Mesodermal cell (in vitro differentiated cells): ENCODE results near the gene SLC12A3.
A peak's percentile ranks its signal among the peaks of the same experiment; 100 is the strongest.

Experiments
- H3K27ac ChIP-seq: 2 replicates; pipeline ENCODE4 v1.7.0; 2013; ENCODE audit warnings: mild to moderate bottlenecking, low read depth, low read length, moderate library complexity; ENCODE audit not compliant: severe bottlenecking
- H3K36me3 ChIP-seq: 2 replicates; pipeline ENCODE4 v1.7.1; 2013; ENCODE audit warnings: mild to moderate bottlenecking, low read length, moderate library complexity; ENCODE audit not compliant: control insufficient read depth, insufficient read depth
- H3K4me1 ChIP-seq: one replicate; pipeline ENCODE4 v1.7.1; 2013; ENCODE audit warnings: mild to moderate bottlenecking, low read length; ENCODE audit not compliant: insufficient read depth, control insufficient read depth, poor library complexity, severe bottlenecking
- H3K4me3 ChIP-seq: 2 replicates; pipeline ENCODE4 v1.7.0; 2013; ENCODE audit warnings: low read length, control low read depth, mild to moderate bottlenecking; ENCODE audit not compliant: insufficient read depth, poor library complexity, severe bottlenecking; ENCODE audit errors: extremely low read depth
- H3K9me3 ChIP-seq: 2 replicates; pipeline ENCODE4 v1.7.1; 2013; ENCODE audit warnings: mild to moderate bottlenecking, low read length, moderate library complexity; ENCODE audit not compliant: control insufficient read depth
- WGBS, 2 experiments: methylation state at CpG; one replicate each; pipeline ENCODE4 v1.1.5; 2013; ENCODE audit warnings: missing lambda C conversion rate in 2 of 2; ENCODE audit not compliant: insufficient coverage in 2 of 2; 5-methylcytosine and 5-hydroxymethylcytosine counted together

SLC12A3 gene

DNA sequence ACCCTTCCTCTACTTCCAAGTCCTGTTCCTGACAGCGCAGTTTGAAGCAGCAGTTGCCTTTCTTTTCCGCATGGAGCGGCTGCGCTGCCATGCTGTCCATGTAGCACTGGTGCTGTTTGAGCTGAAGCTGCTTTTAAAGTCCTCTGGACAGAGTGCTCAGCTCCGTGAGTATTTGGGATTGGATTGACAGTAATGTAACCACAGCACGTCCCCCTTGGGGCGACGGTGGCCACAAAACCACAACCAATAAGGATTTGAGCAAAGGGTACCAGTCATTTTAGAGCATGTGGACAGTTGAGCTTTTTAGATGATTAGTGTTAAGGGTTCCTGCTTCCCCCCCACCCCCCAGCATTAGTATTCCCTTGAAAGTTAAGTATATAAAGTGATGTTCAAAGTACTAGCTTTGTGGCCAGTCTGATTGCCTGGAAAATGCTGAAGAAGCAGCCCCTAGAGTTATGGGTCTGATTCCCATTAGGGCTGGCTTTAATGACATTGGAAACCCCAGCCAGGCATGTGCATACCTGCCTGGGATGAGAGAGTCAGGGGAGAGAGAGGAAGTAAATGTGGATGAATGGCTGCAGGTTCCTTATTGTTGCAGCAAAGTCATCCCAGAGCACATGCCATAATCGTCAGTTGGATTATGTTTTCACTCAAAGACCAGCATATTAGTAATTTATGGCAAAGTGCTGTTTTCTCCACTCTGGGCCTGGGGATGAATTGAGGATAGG, 31.6 kb upstream of the SLC12A3 start:
- Histone ChIP-seq H3K9me3 (no peaks in the 10 kb centered on the region), H3K4me1 (peaks cover 5% of the 10 kb centered on the region), H3K4me3 (no peak overlapping the region), H3K36me3 (peaks cover 86% of the 10 kb centered on the region), H3K27ac (no peak overlapping the region)
- 96 to 100% methylated on average over 7 to 9 of the region's 9 CpGs for WGBS, 2 experiments

DNA sequence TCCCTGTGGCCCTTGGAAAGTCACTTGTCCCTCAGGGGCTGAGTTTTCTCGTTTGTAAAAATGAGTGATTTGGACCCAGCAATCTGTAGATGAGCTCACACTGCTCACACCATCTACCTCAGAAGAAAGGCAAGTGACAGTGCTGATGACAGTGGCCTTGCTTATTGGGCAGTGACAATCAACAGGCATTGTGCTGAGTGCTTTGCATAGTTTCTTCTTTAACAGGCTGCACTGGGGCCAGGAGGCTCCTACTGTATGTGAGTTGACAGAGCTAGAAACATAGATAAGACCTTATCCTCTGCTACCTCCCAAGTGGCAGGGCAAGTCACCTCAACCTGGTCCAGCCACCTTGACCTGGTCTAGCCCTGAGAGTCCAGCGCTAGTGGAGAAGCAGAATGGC, 29.7 kb upstream of the SLC12A3 start:
- H3K27ac ChIP-seq, result no peak overlapping the region
- H3K4me3 ChIP-seq, result no peak overlapping the region
- H3K4me1 ChIP-seq, result peaks cover 21% of the 10 kb centered on the region
- no peaks in the 10 kb centered on the region for H3K9me3 ChIP-seq
- peaks cover 77% of the 10 kb centered on the region for H3K36me3 ChIP-seq
- WGBS, 2 experiments, result 100% methylated on average over 1 to 2 of the region's 2 CpGs

DNA sequence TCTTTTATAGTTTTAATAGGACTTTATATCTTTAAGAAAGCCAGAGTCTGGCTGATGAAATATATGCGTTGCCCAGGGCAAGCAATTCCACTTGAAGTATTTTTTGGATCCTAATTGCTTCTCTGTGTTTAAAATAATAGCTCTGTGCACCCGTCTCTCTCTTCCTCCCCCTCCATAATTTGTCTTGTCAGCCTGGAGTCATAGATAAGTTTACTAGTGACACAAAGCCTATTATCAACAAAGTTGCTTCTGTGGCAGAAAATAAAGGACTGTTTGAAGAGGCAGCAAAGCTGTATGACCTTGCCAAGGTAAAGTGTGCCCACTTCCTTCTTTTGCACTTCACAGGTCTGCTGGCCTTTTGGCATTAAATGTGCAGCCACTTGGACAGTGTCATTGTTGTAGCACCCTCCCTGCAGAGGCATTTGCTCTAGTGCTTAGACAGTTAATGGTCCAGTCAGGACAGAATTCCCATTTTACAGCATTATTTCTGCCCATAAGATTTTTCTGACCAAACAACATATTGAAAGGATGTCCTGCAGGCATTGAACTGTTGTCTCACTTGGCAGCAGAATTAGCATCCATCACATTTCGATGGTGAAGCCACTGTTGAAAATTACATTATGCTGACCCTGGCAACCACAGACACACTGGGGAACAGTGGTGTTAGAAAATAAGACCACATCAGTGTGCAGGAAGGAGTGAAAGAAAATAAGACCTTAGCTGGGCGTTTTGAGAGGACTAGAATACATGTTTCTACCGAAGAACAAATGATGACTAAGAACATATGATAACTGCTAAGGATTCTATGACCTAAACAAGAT, 28.4 kb upstream of the SLC12A3 start:
- H3K4me3 ChIP-seq, result no peak overlapping the region
- peaks cover 76% of the 10 kb centered on the region for H3K36me3 ChIP-seq
- no peak overlapping the region for H3K27ac ChIP-seq
- no peaks in the 10 kb centered on the region for H3K9me3 ChIP-seq
- 95 to 100% methylated on average over 2 to 4 of the region's 5 CpGs for WGBS, 2 experiments
- H3K4me1 ChIP-seq, result peaks cover 16% of the 10 kb centered on the region

- Histone ChIP-seq H3K4me1 (peaks cover 16% of the 10 kb centered on the region), H3K27ac (no peak overlapping the region), H3K4me3 (no peak overlapping the region), H3K9me3 (no peaks in the 10 kb centered on the region), H3K36me3 (peaks cover 77% of the 10 kb centered on the region)
- 84 to 98% methylated on average over 3 to 6 of the region's 9 CpGs for WGBS, 2 experiments
Measured at GRCh38 chr16:56838622-56839337, 26.2 kb upstream of the SLC12A3 start.

GRCh38 chr16:56841233-56841632, 23.8 kb upstream of the SLC12A3 start:
- H3K9me3 ChIP-seq, result no peaks in the 10 kb centered on the region
- whole genome bisulfite sequencing, 2 experiments, result 88 to 100% methylated on average over 1 to 2 of the region's 2 CpGs
- peaks cover 82% of the 10 kb centered on the region for H3K36me3 ChIP-seq
- H3K4me1 ChIP-seq, result peaks cover 16% of the 10 kb centered on the region
- no peak overlapping the region for H3K27ac ChIP-seq
- H3K4me3 ChIP-seq, result no peak overlapping the region

GRCh38 chr16:56841659-56842058, 23.3 kb upstream of the SLC12A3 start:
- H3K36me3 ChIP-seq, result peaks cover 81% of the 10 kb centered on the region

DNA sequence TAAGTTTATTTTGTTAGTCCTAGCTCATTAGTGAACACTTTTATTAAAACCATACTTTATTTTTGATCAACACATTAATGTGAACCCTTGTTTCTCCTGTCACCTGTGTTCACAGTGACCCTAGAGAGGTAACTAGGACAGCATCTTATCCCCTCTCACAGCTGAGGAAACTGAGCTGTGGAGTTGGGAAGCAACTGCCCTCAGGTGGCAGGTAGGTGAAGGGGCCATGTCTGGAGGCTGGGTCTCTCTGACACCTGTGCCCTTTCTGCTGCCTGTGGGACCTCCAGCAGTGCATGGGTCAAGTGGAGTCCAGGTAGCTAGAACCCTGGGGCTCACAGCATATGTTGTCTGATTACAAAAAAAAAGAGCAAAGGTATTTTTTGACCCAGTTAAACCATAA, 22.9 kb upstream of the SLC12A3 start:
- no peak overlapping the region for H3K27ac ChIP-seq
- no peak overlapping the region for H3K4me3 ChIP-seq
- H3K9me3 ChIP-seq, result no peaks in the 10 kb centered on the region
- peaks cover 16% of the 10 kb centered on the region for H3K4me1 ChIP-seq
- H3K36me3 ChIP-seq, result peaks cover 79% of the 10 kb centered on the region

More at GRCh38 chr16:56841659-56842058, 23.3 kb upstream of the SLC12A3 start:
- no peak overlapping the region for H3K27ac ChIP-seq
- no peaks in the 10 kb centered on the region for H3K9me3 ChIP-seq
- peaks cover 16% of the 10 kb centered on the region for H3K4me1 ChIP-seq
- H3K4me3 ChIP-seq, result no peak overlapping the region
- WGBS, 2 experiments, result 97 to 98% methylated on average over 9 of the region's 10 CpGs

- Histone ChIP-seq H3K9me3 (no peaks in the 10 kb centered on the region), H3K27ac (no peak overlapping the region), H3K4me3 (no peak overlapping the region), H3K4me1 (peaks cover 29% of the 10 kb centered on the region), H3K36me3 (peaks cover 64% of the 10 kb centered on the region)
- WGBS, 2 experiments, result 94 to 97% methylated on average over 5 to 6 of the region's 6 CpGs
Measured at GRCh38 chr16:56844056-56844455, 21.0 kb upstream of the SLC12A3 start.

GRCh38 chr16:56847173-56847910, 17.7 kb upstream of the SLC12A3 start:
- WGBS, 2 experiments, result 92 to 100% methylated on average over 7 to 9 of the region's 9 CpGs
- peak overlapping the region; percentile 62 for H3K27ac ChIP-seq

More at GRCh38 chr16:56847173-56847910, 17.7 kb upstream of the SLC12A3 start:
- Histone ChIP-seq H3K4me3 (no peak overlapping the region), H3K9me3 (peaks cover 8% of the 10 kb centered on the region), H3K36me3 (peaks cover 40% of the 10 kb centered on the region), H3K4me1 (peaks cover 43% of the 10 kb centered on the region)
